ENCODE measurements around the gene RAPH1.
"Not testable (repeated sequence)": the region's sequence is repeated elsewhere in the genome, so short reads cannot be mapped to it uniquely, and the experiment has no call there.

Gene RAPH1

GRCh38 chr2:203432811-203433210 lies 102.3 kb downstream of the RAPH1 start:
- no peak for DNase-seq (ENCODE audit: low read depth in 2 of 2, low spot score in 1 of 2)

GRCh38 chr2:203431391-203432185 lies 103.5 kb downstream of the RAPH1 start:
- no peak for DNase-seq (ENCODE audit: low read depth in 2 of 2, low spot score in 1 of 2)

GRCh38 chr2:203429643-203430042 lies 105.5 kb downstream of the RAPH1 start:
- not testable (repeated sequence) for DNase-seq (ENCODE audit: low read depth in 2 of 2, low spot score in 1 of 2)

GRCh38 chr2:203427061-203427460 lies 108.0 kb downstream of the RAPH1 start:
- no peak for DNase-seq (ENCODE audit: low read depth in 2 of 2, low spot score in 1 of 2)

- no peak for DNase-seq (ENCODE audit: low read depth in 2 of 2, low spot score in 1 of 2)
Observed at GRCh38 chr2:203418271-203418670, 116.8 kb downstream of the RAPH1 start.

GRCh38 chr2:203413796-203414195 lies 121.3 kb downstream of the RAPH1 start:
- DNase-seq (ENCODE audit: low read depth in 2 of 2, low spot score in 1 of 2), result no peak

- DNase-seq (ENCODE audit: low read depth in 2 of 2, low spot score in 1 of 2), result no peak
Observed at GRCh38 chr2:203412546-203413331, 122.4 kb downstream of the RAPH1 start.

- DNase-seq (ENCODE audit: low read depth in 2 of 2, low spot score in 1 of 2), result no peak
Observed at GRCh38 chr2:203407496-203407895, 127.6 kb downstream of the RAPH1 start.

GRCh38 chr2:203404996-203405395 lies 130.1 kb downstream of the RAPH1 start:
- no peak for DNase-seq (ENCODE audit: low read depth in 2 of 2, low spot score in 1 of 2)

GRCh38 chr2:203400805-203401585 lies 134.1 kb downstream of the RAPH1 start:
- DNase-seq (ENCODE audit: low read depth in 2 of 2, low spot score in 1 of 2), result no peak

- no peak for DNase-seq (ENCODE audit: low read depth in 2 of 2, low spot score in 1 of 2)
Observed at GRCh38 chr2:203399031-203399430, 136.1 kb downstream of the RAPH1 start.

GRCh38 chr2:203396667-203397066 lies 138.4 kb downstream of the RAPH1 start:
- DNase-seq (ENCODE audit: low read depth in 2 of 2, low spot score in 1 of 2), result no peak

GRCh38 chr2:203395858-203396257 lies 139.2 kb downstream of the RAPH1 start:
- DNase-seq (ENCODE audit: low read depth in 2 of 2, low spot score in 1 of 2), result no peak

GRCh38 chr2:203394519-203395227 lies 140.4 kb downstream of the RAPH1 start:
- DNase-seq (ENCODE audit: low read depth in 2 of 2, low spot score in 1 of 2), result no peak

GRCh38 chr2:203388153-203388552 lies 146.9 kb downstream of the RAPH1 start:
- not testable (repeated sequence) for DNase-seq (ENCODE audit: low read depth in 2 of 2, low spot score in 1 of 2)

- no peak for DNase-seq (ENCODE audit: low read depth in 2 of 2, low spot score in 1 of 2)
Observed at GRCh38 chr2:203383038-203383437, 152.1 kb downstream of the RAPH1 start.

GRCh38 chr2:203379156-203379555 lies 155.9 kb downstream of the RAPH1 start:
- no peak for DNase-seq (ENCODE audit: low read depth in 2 of 2, low spot score in 1 of 2)

GRCh38 chr2:203376173-203376572 lies 158.9 kb downstream of the RAPH1 start:
- no peak for DNase-seq (ENCODE audit: low read depth in 2 of 2, low spot score in 1 of 2)

GRCh38 chr2:203372706-203373105 lies 162.4 kb downstream of the RAPH1 start:
- not testable (repeated sequence) for DNase-seq (ENCODE audit: low read depth in 2 of 2, low spot score in 1 of 2)

GRCh38 chr2:203366639-203367466 lies 168.2 kb downstream of the RAPH1 start:
- DNase-seq (ENCODE audit: low read depth in 2 of 2, low spot score in 1 of 2), result no peak

All from stimulated activated CD8-positive, alpha-beta memory T cell treated with anti-CD3 and anti-CD28 coated beads, Interleukin-4, amount 100 ng/mL, for 1 hour (primary cell).